ENCODE measurements around the gene SMAD6. TPM values are rescaled to one million over a fixed set of nuclear protein-coding genes. Genes with fewer than 3 reads are reported as not detected.

The SMAD6 gene
- total and polyA plus RNA-seq, 2 donors (not counting 1 experiment from before 2014, with no cell fraction given) = 0.03 to 0.37 TPM

DNA sequence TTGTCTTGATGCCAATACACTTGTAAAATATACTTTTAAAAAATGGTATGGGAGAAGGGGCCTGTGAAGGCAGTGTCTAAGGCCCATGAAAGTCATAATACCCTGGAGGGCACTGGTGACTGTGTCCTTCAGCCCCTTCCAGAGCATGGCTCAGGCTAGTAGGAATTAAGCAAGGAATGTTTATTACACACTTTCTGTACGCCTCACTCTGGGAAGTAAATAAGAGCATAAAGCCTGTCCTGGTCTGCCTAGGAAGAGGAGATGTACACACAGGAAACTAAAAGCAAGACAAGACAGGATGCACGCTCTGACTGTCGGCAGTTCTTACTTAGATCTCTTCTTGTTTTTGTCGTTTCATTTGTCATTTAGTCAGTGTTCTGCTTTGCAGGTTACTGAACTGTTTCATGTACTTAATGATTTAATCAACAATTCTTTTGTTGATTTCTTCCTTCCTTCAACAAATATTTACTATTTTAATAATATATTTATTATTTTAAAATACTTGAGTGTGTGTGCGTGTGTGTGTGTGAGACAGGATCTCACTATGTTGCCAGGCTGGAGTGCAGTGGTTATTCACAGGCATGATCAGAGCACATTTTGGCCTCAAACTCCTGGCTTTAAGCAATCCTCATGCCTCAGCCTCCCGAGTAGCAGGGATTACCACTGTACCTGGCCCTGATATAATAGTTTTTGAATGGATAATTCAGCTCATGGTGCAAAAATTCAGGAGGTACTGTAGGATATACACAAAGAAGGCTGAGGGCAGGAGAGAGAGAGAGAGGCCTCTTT, 9.0 kb upstream of the SMAD6 start:
- peaks cover 35 to 38% of the 10 kb centered on the region in 2 donors for H3K4me1 ChIP-seq (ENCODE audit: control insufficient read depth in 2 of 2, insufficient read depth in 2 of 2, low read length in 2 of 2)
- H3K79me2 ChIP-seq (ENCODE audit: control insufficient read depth, insufficient read depth, low read length) = no peaks in the 10 kb centered on the region
- H3K27ac Mint-ChIP-seq = peak overlapping the region; percentile 95
- H3K36me3 ChIP-seq (replicated peaks in 1 of 2; ENCODE audit: control extremely low read depth in 1 of 2, control insufficient read depth in 1 of 2, extremely low read depth in 1 of 2, insufficient read depth in 2 of 2, low read length in 1 of 2) = no peaks in the 10 kb centered on the region
- H3K9me3 ChIP-seq (ENCODE audit: control extremely low read depth in 1 of 3, control insufficient read depth in 2 of 3, insufficient read depth in 1 of 3, low read length in 2 of 3) = no peaks in the 10 kb centered on the region
- peak overlapping the region in 1 of 5 experiments; percentile 36 for H3K4me3 ChIP-seq (ENCODE audit: control extremely low read depth in 1 of 5, extremely low read depth in 1 of 5, insufficient read depth in 1 of 5, low read depth in 2 of 5, low read length in 4 of 5)
- H2AFZ ChIP-seq (ENCODE audit: insufficient read depth, low read depth, low read length, poor library complexity, severe bottlenecking) = peak overlapping the region; percentile 67
- H3K27ac ChIP-seq (ENCODE audit: low read length in 2 of 2) = peak overlapping the region; percentile 83 to 93
- no peaks in the 10 kb centered on the region for H3K27me3 Mint-ChIP-seq
- DNase-seq (peak; percentile 60), ATAC-seq (ENCODE audit: low read depth) (peak; percentile 80)
- ChIA-PET CTCF (interaction anchor here (1.4 to 1.6 kb wide), 2 partner anchors 10 to 159 kb away, joined by 4 to 5 read pairs; no protein-coding TSS in a partner anchor), POLR2A (interaction anchor here (1.4 kb wide), 1 partner anchor 10 kb away, joined by 3 read pairs; no protein-coding TSS in a partner anchor)
- H4K20me1 ChIP-seq (ENCODE audit: control insufficient read depth, insufficient read depth, low read length, poor library complexity, severe bottlenecking) = no peaks in the 10 kb centered on the region
- peaks cover 32% of the 10 kb centered on the region for H3K4me1 Mint-ChIP-seq
- TF ChIP-seq, protein P1, sequence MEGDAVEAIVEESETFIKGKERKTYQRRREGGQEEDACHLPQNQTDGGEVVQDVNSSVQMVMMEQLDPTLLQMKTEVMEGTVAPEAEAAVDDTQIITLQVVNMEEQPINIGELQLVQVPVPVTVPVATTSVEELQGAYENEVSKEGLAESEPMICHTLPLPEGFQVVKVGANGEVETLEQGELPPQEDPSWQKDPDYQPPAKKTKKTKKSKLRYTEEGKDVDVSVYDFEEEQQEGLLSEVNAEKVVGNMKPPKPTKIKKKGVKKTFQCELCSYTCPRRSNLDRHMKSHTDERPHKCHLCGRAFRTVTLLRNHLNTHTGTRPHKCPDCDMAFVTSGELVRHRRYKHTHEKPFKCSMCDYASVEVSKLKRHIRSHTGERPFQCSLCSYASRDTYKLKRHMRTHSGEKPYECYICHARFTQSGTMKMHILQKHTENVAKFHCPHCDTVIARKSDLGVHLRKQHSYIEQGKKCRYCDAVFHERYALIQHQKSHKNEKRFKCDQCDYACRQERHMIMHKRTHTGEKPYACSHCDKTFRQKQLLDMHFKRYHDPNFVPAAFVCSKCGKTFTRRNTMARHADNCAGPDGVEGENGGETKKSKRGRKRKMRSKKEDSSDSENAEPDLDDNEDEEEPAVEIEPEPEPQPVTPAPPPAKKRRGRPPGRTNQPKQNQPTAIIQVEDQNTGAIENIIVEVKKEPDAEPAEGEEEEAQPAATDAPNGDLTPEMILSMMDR (IDR thresholded peaks at IDR 0.05) = no peak
- TF ChIP-seq EZH2 (IDR thresholded peaks at IDR 0.05; ENCODE audit: borderline replicate concordance, insufficient read depth, low read depth, low read length, poor library complexity, severe bottlenecking) = no peak
- H3K4me3 Mint-ChIP-seq = peak overlapping the region; percentile 66
- no peaks in the 10 kb centered on the region for H3K27me3 ChIP-seq (replicated peaks in 1 of 4; ENCODE audit: control extremely low read depth in 1 of 4, control insufficient read depth in 3 of 4, insufficient read depth in 4 of 4, low read length in 3 of 4)
- peak overlapping the region; percentile 26 for H3K9ac ChIP-seq (ENCODE audit: low read length)
- WGBS (ENCODE audit: insufficient coverage) = 0% methylated on average over 2 of the region's 6 CpGs
- H3K4me2 ChIP-seq (replicated peaks; ENCODE audit: low read depth, low read length, poor library complexity, severe bottlenecking) = peak overlapping the region; percentile 67
- no peaks in the 10 kb centered on the region for H3K9me3 Mint-ChIP-seq (ENCODE audit: insufficient read depth)
- intact Hi-C loops (cut with micrococcal nuclease) = no loop called here

DNA sequence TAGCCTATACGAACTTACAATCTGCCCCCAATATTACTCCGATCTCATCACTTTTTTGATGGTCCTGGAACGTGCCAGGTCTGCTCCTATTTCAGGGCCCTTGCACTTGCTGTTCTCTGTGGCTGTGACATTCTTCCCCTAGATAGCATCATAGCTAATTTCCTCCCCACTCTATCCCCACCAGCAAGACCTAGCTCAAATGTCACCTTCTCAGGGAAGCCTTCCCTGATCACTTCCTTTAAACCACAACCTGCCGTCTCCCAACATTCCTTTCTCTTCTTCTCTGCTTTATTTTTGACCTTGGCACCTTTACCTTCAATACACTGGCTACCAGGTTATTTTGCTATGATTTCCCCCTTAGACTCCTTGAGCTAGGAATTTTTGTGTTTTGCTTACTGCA, 5.3 kb upstream of the SMAD6 start:
- Histone ChIP-seq H4K20me1 (ENCODE audit: control insufficient read depth, insufficient read depth, low read length, poor library complexity, severe bottlenecking) (no peaks in the 10 kb centered on the region), H3K27me3 (replicated peaks in 1 of 4; ENCODE audit: control extremely low read depth in 1 of 4, control insufficient read depth in 3 of 4, insufficient read depth in 4 of 4, low read length in 3 of 4) (peaks cover 0 to 3% (median 0%) of the 10 kb centered on the region in 4 experiments), H3K27ac (ENCODE audit: low read length in 2 of 2) (no peak overlapping the region), H2AFZ (ENCODE audit: insufficient read depth, low read depth, low read length, poor library complexity, severe bottlenecking) (no peak overlapping the region), H3K79me2 (ENCODE audit: control insufficient read depth, insufficient read depth, low read length) (no peaks in the 10 kb centered on the region), H3K4me1 (ENCODE audit: control insufficient read depth in 2 of 2, insufficient read depth in 2 of 2, low read length in 2 of 2) (peaks cover 36 to 47% of the 10 kb centered on the region in 2 donors), H3K9ac (ENCODE audit: low read length) (no peak overlapping the region), H3K4me3 (ENCODE audit: control extremely low read depth in 1 of 5, extremely low read depth in 1 of 5, insufficient read depth in 1 of 5, low read depth in 2 of 5, low read length in 4 of 5) (no peak overlapping the region), H3K4me2 (replicated peaks; ENCODE audit: low read depth, low read length, poor library complexity, severe bottlenecking) (no peak overlapping the region), H3K9me3 (ENCODE audit: control extremely low read depth in 1 of 3, control insufficient read depth in 2 of 3, insufficient read depth in 1 of 3, low read length in 2 of 3) (no peaks in the 10 kb centered on the region), H3K36me3 (replicated peaks in 1 of 2; ENCODE audit: control extremely low read depth in 1 of 2, control insufficient read depth in 1 of 2, extremely low read depth in 1 of 2, insufficient read depth in 2 of 2, low read length in 1 of 2) (no peaks in the 10 kb centered on the region)
- ATAC-seq (ENCODE audit: low read depth) (no peak), DNase-seq (no peak)
- H3K4me3 Mint-ChIP-seq = no peak overlapping the region
- ChIA-PET POLR2A (no interaction called here), CTCF (no interaction called here)
- intact Hi-C loops (cut with micrococcal nuclease) = no loop called here
- 93% methylated on average over 3 of the region's 4 CpGs for WGBS (ENCODE audit: insufficient coverage)
- H3K9me3 Mint-ChIP-seq (ENCODE audit: insufficient read depth) = no peaks in the 10 kb centered on the region
- H3K4me1 Mint-ChIP-seq = peaks cover 38% of the 10 kb centered on the region
- no peak overlapping the region for H3K27ac Mint-ChIP-seq
- H3K27me3 Mint-ChIP-seq = no peaks in the 10 kb centered on the region
- TF ChIP-seq, protein P1 (IDR thresholded peaks at IDR 0.05) = no peak
- TF ChIP-seq EZH2 (IDR thresholded peaks at IDR 0.05; ENCODE audit: borderline replicate concordance, insufficient read depth, low read depth, low read length, poor library complexity, severe bottlenecking) = no peak
